ENCODE results near the gene CPNE6. TPM values are rescaled to one million over a fixed set of nuclear protein-coding genes. Genes with fewer than 3 reads are reported as not detected.

Gene CPNE6
- total RNA-seq, 1 donor from 2014 or later, result not detected

GRCh38 chr14:24078146-24078545, 6.8 kb downstream of the CPNE6 start:
- intact Hi-C loops (cut with DNase I), result no loop called here
- DNase-seq (no peak), ATAC-seq (ENCODE audit: poor library complexity) (no peak)

GRCh38 chr14:24079491-24080141, 8.3 kb downstream of the CPNE6 start:
- DNase-seq (no peak), ATAC-seq (ENCODE audit: poor library complexity) (no peak)
- intact Hi-C loops (cut with DNase I), result loop anchor here (10.0 kb wide), 1 partner anchor 95 kb away; the partner anchor contains the start of gene DHRS4L2

GRCh38 chr14:24080142-24080530, 8.8 kb downstream of the CPNE6 start:
- ATAC-seq (ENCODE audit: poor library complexity), result no peak
- no peak for DNase-seq
- intact Hi-C loops (cut with DNase I), result loop anchor here (10.0 kb wide), 1 partner anchor 95 kb away; the partner anchor contains the start of gene DHRS4L2

GRCh38 chr14:24080888-24081738, 9.8 kb downstream of the CPNE6 start:
- DNase-seq (peak; percentile 69), ATAC-seq (ENCODE audit: poor library complexity) (peak; percentile 88)
- intact Hi-C loops (cut with DNase I), result loop anchor here (10.0 kb wide), 1 partner anchor 96 kb away; the partner anchor contains the start of gene DHRS4L2

- ATAC-seq (ENCODE audit: poor library complexity) (no peak), DNase-seq (no peak)
- intact Hi-C loops (cut with DNase I), result loop anchor here (10.0 kb wide), 1 partner anchor 97 kb away; the partner anchor contains the start of gene DHRS4L2
These were observed 10.4 kb downstream of the CPNE6 start for GRCh38 chr14:24081739-24082211.

- intact Hi-C loops (cut with DNase I), result loop anchor here (10.0 kb wide), 1 partner anchor 98 kb away; the partner anchor contains the start of gene DHRS4L2
- ATAC-seq (ENCODE audit: poor library complexity) (no peak), DNase-seq (no peak)
These were observed 11.2 kb downstream of the CPNE6 start for GRCh38 chr14:24082411-24083080.

GRCh38 chr14:24083462-24083861, 12.1 kb downstream of the CPNE6 start:
- no peak for ATAC-seq (ENCODE audit: poor library complexity)
- intact Hi-C loops (cut with DNase I), result loop anchor here (10.0 kb wide), 1 partner anchor 99 kb away; the partner anchor contains the start of gene DHRS4L2
- no peak for DNase-seq

GRCh38 chr14:24084440-24084839, 13.1 kb downstream of the CPNE6 start:
- DNase-seq, result no peak
- intact Hi-C loops (cut with DNase I), result loop anchor here (10.0 kb wide), 1 partner anchor 100 kb away; the partner anchor contains the start of gene DHRS4L2
- no peak for ATAC-seq (ENCODE audit: poor library complexity)

- intact Hi-C loops (cut with DNase I), result loop anchor here (10.0 kb wide), 1 partner anchor 100 kb away; the partner anchor contains the start of gene DHRS4L2
- no peak for ATAC-seq (ENCODE audit: poor library complexity)
- no peak for DNase-seq
These were observed 13.9 kb downstream of the CPNE6 start for GRCh38 chr14:24085215-24085614.

GRCh38 chr14:24086193-24086955, 15.0 kb downstream of the CPNE6 start:
- intact Hi-C loops (cut with DNase I), result loop anchor here (10.0 kb wide), 1 partner anchor 102 kb away; the partner anchor contains the start of gene DHRS4L2
- no peak for DNase-seq
- ATAC-seq (ENCODE audit: poor library complexity), result no peak

GRCh38 chr14:24087004-24087403, 15.6 kb downstream of the CPNE6 start:
- intact Hi-C loops (cut with DNase I), result loop anchor here (10.0 kb wide), 1 partner anchor 102 kb away; the partner anchor contains the start of gene DHRS4L2
- DNase-seq, result no peak
- ATAC-seq (ENCODE audit: poor library complexity), result no peak

- no peak for DNase-seq
- intact Hi-C loops (cut with DNase I), result loop anchor here (10.0 kb wide), 1 partner anchor 103 kb away; the partner anchor contains the start of gene DHRS4L2
- ATAC-seq (ENCODE audit: poor library complexity), result no peak
These were observed 16.7 kb downstream of the CPNE6 start for GRCh38 chr14:24088095-24088494.

GRCh38 chr14:24089890-24090289, 18.5 kb downstream of the CPNE6 start:
- intact Hi-C loops (cut with DNase I), result loop anchor here (2.0 to 10.0 kb wide), 3 partner anchors 33 to 105 kb away; partner anchors contain the start of gene DHRS4L2
- no peak for DNase-seq
- no peak for ATAC-seq (ENCODE audit: poor library complexity)

GRCh38 chr14:24092110-24092504, 20.7 kb downstream of the CPNE6 start:
- ATAC-seq (ENCODE audit: poor library complexity) (no peak), DNase-seq (no peak)
- intact Hi-C loops (cut with DNase I), result loop anchor here (5.0 kb wide), 1 partner anchor 35 kb away; no protein-coding TSS in a partner anchor

- intact Hi-C loops (cut with DNase I), result loop anchor here (5.0 kb wide), 1 partner anchor 35 kb away; no protein-coding TSS in a partner anchor
These were observed 21.3 kb downstream of the CPNE6 start for GRCh38 chr14:24092505-24093206.

GRCh38 chr14:24093207-24093900, 22.0 kb downstream of the CPNE6 start:
- intact Hi-C loops (cut with DNase I), result loop anchor here (5.0 kb wide), 1 partner anchor 36 kb away; no protein-coding TSS in a partner anchor
- no peak for DNase-seq
- no peak for ATAC-seq (ENCODE audit: poor library complexity)

More at GRCh38 chr14:24092505-24093206, 21.3 kb downstream of the CPNE6 start:
- ATAC-seq (ENCODE audit: poor library complexity) (no peak), DNase-seq (no peak)

Data from Right ventricle myocardium superior (tissue), 1 donor.